Muscle layer of duodenum (tissue), 2 donors: ENCODE results near the gene FRAT1.
"Not testable (repeated sequence)": the region's sequence is repeated elsewhere in the genome, so short reads cannot be mapped to it uniquely, and the experiment has no call there.

Experiments used
- H3K27ac ChIP-seq: one replicate; pipeline ENCODE4 v1.7.0; 2013; ENCODE audit warnings: mild to moderate bottlenecking, low read length
- H3K27me3 ChIP-seq: one replicate; pipeline ENCODE4 v1.7.0; 2013; ENCODE audit warnings: low read depth, mild to moderate bottlenecking, control low read depth, low read length
- H3K36me3 ChIP-seq, 2 donors: one replicate each; pipeline ENCODE4 v1.7.0; 2013; ENCODE audit warnings: low read length in 2 of 2, control low read depth in 1 of 2, mild to moderate bottlenecking in 1 of 2; ENCODE audit not compliant: insufficient read depth in 2 of 2, control insufficient read depth in 1 of 2
- H3K4me1 ChIP-seq, 2 donors: one replicate each; pipeline ENCODE4 v1.7.0; 2013; ENCODE audit warnings: low read length in 2 of 2, mild to moderate bottlenecking in 2 of 2, control low read depth in 1 of 2, moderate library complexity in 1 of 2; ENCODE audit not compliant: insufficient read depth in 2 of 2, control insufficient read depth in 1 of 2
- H3K4me3 ChIP-seq, 2 donors: one replicate each; pipeline ENCODE4 v1.7.0; 2013; ENCODE audit warnings: low read length in 2 of 2, low read depth in 1 of 2, mild to moderate bottlenecking in 1 of 2
- H3K9me3 ChIP-seq, 2 donors: one replicate each; pipeline ENCODE4 v1.7.0; 2013; ENCODE audit warnings: low read length in 2 of 2, control low read depth in 1 of 2, mild to moderate bottlenecking in 1 of 2; ENCODE audit not compliant: control insufficient read depth in 1 of 2
- donor health status: healthy.

The FRAT1 gene

DNA sequence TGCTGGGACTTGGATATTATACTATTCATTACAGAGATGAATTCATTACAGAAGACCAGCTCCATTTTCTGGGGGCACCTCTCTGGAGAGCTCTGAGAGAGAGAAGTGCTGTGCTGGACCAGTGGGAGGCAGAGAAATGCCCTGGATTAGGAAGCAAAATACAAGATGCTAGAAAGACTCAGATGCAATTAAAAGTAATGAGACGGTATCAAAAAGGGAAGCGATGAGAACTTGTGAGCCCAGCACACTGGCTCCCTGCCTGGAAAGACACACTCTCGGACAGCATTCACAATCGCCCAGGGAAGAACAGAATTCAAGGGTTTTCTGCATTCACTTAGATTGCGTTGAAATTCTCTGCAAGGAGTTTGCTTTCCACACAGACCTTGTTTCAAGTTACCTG, 19.0 kb downstream of the FRAT1 start:
- Histone ChIP-seq H3K4me1 (peaks cover 0 to 5% of the 10 kb centered on the region in 2 donors), H3K27me3 (no peaks in the 10 kb centered on the region), H3K36me3 (no peaks in the 10 kb centered on the region), H3K4me3 (no peak overlapping the region), H3K9me3 (no peaks in the 10 kb centered on the region), H3K27ac (no peak overlapping the region)

DNA sequence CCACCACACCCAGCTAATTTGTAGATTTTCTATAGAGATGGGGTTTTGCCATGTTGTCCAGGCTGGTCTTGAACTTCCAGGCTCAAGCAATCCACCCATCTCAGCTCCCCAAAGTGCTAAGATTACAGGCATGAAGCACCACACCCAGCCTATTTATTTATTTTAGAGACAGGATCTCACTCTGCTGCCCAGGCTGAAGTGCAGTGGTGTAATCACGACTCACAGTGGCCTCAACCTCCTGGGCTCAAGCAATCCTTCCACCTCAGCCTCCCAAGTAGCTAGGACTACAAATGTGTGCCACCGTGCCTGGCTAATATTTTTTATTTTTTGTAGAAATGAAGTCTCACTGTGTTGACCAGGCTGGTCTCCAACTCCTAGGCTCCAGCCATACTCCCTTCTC, 22.3 kb downstream of the FRAT1 start:
- Histone ChIP-seq H3K4me3 (no peak overlapping the region), H3K9me3 (no peaks in the 10 kb centered on the region), H3K27ac (no peak overlapping the region), H3K36me3 (no peaks in the 10 kb centered on the region), H3K4me1 (peaks cover 0 to 4% of the 10 kb centered on the region in 2 donors), H3K27me3 (no peaks in the 10 kb centered on the region)

DNA sequence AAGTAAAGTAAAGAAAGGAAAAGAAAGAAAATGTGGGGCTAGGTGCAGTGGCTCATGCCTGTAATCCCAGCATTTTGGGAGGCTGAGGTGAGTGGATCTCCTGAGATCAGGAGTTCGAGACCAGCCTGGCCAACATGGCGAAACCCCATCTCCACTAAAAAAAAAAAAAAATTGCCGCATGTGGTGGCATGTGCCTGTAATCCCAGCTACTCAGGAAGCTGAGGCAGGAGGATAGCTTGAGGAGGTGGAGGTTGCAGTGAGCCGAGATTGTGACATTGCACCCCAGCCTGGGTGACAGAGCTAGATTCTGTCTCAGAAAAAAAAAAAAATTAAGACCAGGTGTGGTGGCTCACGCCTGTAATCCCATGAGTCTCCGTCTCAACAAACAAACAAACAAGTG, 24.6 kb downstream of the FRAT1 start:
- H3K4me1 ChIP-seq, H3K4me3 ChIP-seq, H3K9me3 ChIP-seq, H3K27me3 ChIP-seq, H3K36me3 ChIP-seq, H3K27ac ChIP-seq: not testable (repeated sequence)

DNA sequence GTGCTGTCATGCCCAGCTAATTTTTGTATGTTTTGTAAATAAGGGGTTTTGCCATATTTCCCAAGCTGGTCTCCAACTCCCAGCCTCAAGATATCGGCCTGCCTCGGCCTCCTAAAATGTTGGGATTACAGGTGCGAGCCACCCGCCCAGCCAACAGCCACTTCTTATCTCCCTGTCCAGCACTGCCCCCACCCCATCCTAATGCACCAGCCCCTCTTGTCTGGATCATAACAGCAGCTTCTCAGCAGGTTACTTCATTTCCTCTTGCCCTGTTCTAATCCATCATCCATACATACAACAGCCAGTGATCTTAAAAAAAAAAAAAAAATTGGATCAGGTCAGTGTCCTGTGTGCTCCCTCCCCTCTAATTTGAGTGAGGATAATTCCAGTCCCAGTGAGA, 28.2 kb downstream of the FRAT1 start:
- peaks cover 0 to 4% of the 10 kb centered on the region in 2 donors for H3K4me1 ChIP-seq
- H3K9me3 ChIP-seq, result no peaks in the 10 kb centered on the region
- no peak overlapping the region for H3K4me3 ChIP-seq
- no peak overlapping the region for H3K27ac ChIP-seq
- H3K36me3 ChIP-seq, result no peaks in the 10 kb centered on the region
- no peaks in the 10 kb centered on the region for H3K27me3 ChIP-seq

DNA sequence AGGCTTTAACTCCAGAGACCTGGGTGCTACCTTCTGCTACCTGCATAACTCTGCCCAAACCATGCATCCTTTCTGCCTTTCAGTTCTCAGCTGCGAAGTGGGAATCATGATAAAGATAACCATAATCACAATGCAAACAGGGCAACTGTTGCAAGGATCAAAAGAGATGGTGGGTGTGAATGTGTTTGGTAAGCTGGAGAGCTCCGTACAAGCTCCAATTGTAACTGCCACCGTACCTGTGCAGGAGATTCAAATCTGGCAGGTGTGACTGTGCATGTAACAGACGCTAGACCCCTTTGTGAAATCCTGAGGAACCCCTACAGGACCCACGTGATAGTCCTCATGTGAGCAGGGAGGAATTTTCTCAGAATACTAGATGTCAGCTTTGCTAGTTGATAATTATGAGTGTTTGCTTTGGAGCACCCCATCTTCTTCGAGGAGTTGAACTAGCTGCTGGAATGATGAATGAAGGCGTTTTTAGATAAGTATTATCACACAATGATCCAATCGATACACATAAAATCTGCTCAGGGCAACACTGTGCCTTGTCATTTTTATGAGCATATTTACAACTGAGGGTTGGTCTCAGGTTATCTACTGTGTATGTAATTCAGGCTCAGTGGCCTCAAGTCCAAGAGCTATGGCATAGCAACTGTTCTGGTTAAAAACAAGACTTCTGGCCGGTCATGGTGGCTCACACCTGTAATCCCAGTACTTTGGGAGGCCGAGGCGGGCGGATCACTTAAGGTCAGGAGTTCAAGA, 30.9 kb downstream of the FRAT1 start:
- Histone ChIP-seq H3K27me3 (no peaks in the 10 kb centered on the region), H3K27ac (no peak overlapping the region), H3K36me3 (no peaks in the 10 kb centered on the region)

DNA sequence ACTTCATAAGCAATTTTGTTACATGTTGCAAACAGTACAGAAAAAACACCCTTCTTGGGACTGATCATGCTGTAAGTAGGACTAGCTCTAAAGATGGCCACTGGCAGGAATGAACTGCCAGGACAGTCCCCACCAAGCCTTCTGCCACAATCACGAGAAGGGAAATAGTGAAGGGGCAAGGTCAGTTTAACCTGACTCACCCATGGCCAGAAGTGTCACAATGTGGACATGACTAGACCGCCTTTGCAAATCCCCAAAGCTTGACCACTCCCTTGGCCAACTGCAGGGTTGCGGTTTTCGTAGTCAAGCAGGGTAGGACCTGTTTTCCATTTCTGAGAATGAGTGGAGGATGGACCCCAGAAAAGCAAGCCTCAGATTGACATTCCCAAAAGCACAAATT, 34.9 kb downstream of the FRAT1 start:
- Histone ChIP-seq H3K9me3 (no peaks in the 10 kb centered on the region), H3K27me3 (no peaks in the 10 kb centered on the region), H3K27ac (no peak overlapping the region), H3K4me3 (no peak overlapping the region), H3K36me3 (peaks cover 12 to 23% of the 10 kb centered on the region in 2 donors), H3K4me1 (peaks cover 0 to 16% of the 10 kb centered on the region in 2 donors)

More for the DNA sequence above, 30.9 kb downstream of the FRAT1 start:
- Histone ChIP-seq H3K4me1 (peaks cover 0 to 4% of the 10 kb centered on the region in 2 donors), H3K4me3 (no peak overlapping the region), H3K9me3 (no peaks in the 10 kb centered on the region)

DNA sequence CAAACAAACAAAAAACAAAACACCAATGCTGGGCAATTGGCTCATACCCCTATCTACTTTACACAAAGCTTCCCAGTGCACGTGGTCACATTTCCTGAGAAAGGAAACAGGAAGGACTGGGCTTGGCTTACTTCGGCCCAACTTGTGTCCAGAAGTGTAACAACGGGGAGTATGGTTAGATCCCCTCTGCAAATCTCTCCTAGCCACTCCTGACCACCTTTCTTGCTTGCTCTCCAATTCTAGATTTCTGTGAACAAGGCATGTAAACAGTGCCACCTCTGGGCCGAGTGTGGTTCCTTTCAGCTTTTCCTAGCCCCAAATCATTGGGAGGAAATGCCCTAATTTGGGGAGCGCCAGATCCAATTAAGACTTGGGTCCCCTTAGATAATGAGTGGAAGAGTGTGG, 36.5 kb downstream of the FRAT1 start:
- Histone ChIP-seq H3K36me3 (peaks cover 12 to 35% of the 10 kb centered on the region in 2 donors), H3K4me1 (peaks cover 0 to 12% of the 10 kb centered on the region in 2 donors), H3K27ac (no peak overlapping the region), H3K4me3 (no peak overlapping the region), H3K27me3 (no peaks in the 10 kb centered on the region), H3K9me3 (no peaks in the 10 kb centered on the region)

DNA sequence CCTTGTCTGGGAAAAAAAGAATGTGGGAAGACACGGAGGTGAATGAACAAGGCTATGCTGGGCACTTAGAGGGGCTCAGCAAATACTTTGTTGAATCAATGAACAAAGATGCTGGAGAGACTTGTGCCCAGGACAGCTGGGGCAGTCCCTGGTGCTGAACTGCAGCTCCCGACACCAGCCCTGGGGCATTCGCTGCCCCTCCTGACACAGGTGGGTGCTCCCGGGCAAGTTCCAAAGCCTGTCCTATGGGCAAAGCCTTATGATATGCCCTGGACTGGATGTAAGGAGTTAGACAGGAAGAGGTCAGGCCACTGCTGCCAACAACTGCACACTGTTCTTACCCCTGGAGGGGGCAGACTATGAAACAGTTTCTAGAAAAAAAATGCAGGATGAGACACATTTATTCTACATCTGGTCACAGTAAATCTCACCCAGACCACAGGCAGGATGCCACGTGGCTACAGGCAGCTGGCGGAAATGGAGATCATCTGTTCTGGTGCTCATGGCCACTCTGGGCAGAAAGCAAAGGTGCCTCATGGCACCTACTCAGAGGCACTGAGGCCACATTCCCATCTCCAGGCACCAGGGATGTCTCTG, 37.3 kb downstream of the FRAT1 start:
- no peaks in the 10 kb centered on the region for H3K27me3 ChIP-seq
- peaks cover 0 to 12% of the 10 kb centered on the region in 2 donors for H3K4me1 ChIP-seq
- H3K4me3 ChIP-seq, result no peak overlapping the region
- H3K27ac ChIP-seq, result no peak overlapping the region
- H3K9me3 ChIP-seq, result no peaks in the 10 kb centered on the region
- peaks cover 12 to 35% of the 10 kb centered on the region in 2 donors for H3K36me3 ChIP-seq

DNA sequence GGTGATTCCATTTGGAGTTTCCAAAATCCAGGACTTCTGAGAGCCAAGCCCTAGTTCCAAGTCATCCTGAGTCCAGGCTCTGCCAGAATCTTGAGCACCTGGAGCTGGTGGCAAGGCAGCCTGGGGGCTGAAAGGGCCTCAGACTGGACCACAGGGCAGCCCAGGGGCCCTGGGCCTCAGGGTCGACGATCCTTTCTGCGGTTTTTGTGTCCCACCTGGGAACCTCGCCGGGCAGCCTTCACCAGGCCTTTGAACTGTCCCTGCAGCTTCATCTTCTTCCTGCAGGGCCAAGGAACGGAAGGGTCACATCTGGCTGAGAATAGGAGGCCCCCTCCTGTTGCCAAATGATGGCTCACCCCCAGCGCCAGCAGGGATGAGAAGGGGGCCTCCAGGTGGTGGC, 37.8 kb downstream of the FRAT1 start:
- Histone ChIP-seq H3K4me3 (no peak overlapping the region), H3K27ac (no peak overlapping the region), H3K4me1 (peaks cover 0 to 12% of the 10 kb centered on the region in 2 donors), H3K36me3 (peaks cover 12 to 35% of the 10 kb centered on the region in 2 donors), H3K27me3 (no peaks in the 10 kb centered on the region), H3K9me3 (no peaks in the 10 kb centered on the region)

DNA sequence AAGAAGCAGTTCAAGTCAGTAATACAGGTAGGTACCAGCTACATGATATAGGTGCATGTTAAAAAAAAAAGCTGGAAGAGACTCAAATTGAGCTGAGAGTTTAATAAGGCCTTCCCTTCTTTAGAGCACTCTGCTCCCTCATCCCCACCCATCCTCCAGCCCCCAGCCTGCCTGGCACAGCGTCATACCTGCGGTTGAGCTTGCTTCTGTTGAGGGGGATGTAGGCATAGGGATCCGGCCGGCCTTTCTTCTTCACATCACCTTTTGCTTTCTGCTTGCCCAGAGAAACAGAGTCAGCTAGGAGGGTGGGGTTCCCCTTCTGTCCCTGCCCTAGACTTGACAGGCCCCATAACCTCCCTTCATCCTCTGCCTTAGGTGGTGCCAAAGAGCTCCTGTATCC, 39.3 kb downstream of the FRAT1 start:
- H3K36me3 ChIP-seq, result peaks cover 17 to 35% of the 10 kb centered on the region in 2 donors
- no peaks in the 10 kb centered on the region for H3K27me3 ChIP-seq
- H3K9me3 ChIP-seq, result no peaks in the 10 kb centered on the region
- peaks cover 0 to 12% of the 10 kb centered on the region in 2 donors for H3K4me1 ChIP-seq
- no peak overlapping the region for H3K4me3 ChIP-seq
- no peak overlapping the region for H3K27ac ChIP-seq

DNA sequence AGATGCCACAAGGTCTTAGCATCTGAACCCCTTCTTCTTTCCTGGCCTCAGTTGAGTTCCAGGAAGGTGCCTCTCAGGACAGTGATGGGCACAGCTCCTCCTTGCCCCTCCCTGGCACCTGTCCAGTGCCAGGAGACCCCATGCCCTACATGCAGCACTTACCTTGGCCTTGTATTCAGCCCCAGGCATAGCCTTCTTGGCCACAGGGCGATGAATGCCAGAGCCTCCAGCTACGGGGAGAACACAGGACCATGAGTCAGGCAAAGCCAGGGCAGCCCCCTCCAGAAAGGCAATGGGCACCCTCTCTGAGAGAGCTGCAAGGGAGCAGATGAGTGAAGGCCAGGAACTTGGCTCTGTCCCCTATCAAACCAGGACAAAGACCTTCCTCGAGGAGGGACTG, 39.7 kb downstream of the FRAT1 start:
- no peak overlapping the region for H3K4me3 ChIP-seq
- H3K36me3 ChIP-seq, result peaks cover 20 to 39% of the 10 kb centered on the region in 2 donors
- H3K4me1 ChIP-seq, result peaks cover 0 to 12% of the 10 kb centered on the region in 2 donors
- no peak overlapping the region for H3K27ac ChIP-seq
- H3K9me3 ChIP-seq, result no peaks in the 10 kb centered on the region
- no peaks in the 10 kb centered on the region for H3K27me3 ChIP-seq
